HG03139 (cell line): ENCODE results near the gene DOCK1.

Experiments used
- ATAC-seq: cut with Tn5 transposase; IDR thresholded peaks from one replicate; pipeline ENCODE4 v1.9.1; 2021; ENCODE audit not compliant: unreplicated experiment

The DOCK1 gene

DNA sequence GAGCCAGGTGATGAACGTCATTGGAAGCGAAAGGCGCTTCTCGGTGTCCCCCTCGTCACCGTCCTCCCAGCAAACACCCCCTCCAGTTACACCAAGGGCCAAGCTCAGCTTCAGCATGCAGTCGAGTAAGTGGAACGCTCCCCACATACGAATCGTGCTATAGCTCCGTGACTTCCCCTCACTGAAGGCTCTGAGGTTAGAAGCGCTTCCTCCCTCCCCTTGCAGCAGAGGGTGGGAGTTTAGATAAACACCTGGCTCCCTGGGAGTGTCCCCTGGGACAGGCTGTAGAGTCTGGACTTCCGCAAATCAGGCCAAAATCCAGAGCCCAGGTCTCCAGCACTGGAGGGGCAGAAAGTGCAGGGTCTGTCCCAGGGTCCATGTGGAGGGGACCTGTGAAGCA lies 538.9 kb downstream of the DOCK1 start:
- ATAC-seq, result no peak

DNA sequence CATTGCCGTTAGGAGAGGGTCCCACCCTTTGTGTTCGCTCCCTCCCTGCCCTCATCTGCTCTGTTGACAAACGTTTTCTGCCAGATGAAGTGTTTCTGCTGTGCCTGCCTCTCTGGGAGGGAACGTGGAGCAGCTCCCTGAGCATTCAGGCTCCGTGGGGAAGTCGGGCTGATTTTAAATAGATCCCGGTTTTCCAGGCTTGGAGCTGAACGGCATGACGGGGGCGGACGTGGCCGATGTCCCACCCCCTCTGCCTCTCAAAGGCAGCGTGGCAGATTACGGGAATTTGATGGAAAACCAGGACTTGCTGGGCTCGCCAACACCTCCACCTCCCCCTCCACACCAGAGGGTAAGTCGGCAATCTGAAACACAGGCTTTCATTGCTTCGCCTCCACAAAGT lies 542.0 kb downstream of the DOCK1 start:
- ATAC-seq, result no peak

DNA sequence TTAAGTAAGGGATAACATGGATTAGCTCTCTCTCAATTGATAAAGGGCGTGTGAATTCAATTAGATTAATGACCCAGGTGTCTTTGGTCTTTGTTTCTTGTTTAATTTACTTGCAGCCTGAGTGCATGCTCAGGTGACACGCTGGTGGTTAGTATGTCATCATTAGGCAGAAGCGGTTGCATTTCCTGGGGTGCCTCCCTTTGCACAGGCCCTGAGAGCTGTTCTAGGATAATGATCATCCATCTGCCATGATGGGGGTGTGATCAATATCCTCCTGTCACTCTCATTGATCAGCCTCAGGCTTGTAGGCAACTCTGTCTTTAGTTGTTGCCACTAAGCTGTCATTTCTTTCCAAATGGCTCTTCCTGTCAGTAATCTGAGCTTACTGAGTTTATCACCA lies 544.3 kb downstream of the DOCK1 start:
- no peak for ATAC-seq

- ATAC-seq, result no peak
These were observed 545.4 kb downstream of the DOCK1 start for GRCh38 chr10:127450644-127451043.

DNA sequence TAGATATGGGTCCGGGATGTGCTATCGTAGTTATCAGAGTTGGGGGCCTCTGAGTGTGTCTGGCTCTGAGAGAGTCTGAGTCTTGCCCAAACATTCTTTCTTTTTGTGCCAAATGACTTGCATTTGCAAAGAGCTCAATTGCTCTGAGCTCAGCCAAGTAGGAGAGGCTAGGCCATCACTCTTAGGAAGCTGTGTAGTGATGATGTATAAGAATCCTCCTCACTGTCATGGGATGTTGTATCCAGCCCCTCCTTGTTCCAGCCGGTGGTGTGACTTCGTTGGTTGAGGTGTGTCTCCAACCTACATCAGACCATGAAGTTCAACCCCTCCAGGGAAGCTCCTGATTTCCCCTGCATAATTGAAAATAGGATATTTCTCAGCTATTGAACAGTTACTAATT lies 546.4 kb downstream of the DOCK1 start:
- no peak for ATAC-seq

GRCh38 chr10:127452568-127452967 lies 547.3 kb downstream of the DOCK1 start:
- no peak for ATAC-seq

DNA sequence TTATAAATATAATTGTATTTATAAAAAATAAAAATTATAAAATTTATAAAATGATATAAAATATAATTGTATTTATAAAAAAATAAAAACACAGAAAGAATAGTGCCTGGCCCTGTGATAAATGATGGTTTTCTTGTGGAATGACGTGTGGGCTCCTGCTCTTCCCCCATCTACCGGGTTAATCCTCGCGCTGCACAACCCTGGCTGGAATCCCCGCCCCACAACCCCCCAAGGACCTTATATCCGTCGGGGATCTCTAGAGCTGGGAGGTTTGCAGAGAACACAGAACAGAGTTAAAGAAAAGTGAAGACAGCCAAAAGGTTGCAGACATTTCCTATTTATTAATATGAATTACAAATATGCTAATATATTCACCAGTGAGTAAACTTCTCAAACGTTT lies 548.5 kb downstream of the DOCK1 start:
- ATAC-seq, result no peak

DNA sequence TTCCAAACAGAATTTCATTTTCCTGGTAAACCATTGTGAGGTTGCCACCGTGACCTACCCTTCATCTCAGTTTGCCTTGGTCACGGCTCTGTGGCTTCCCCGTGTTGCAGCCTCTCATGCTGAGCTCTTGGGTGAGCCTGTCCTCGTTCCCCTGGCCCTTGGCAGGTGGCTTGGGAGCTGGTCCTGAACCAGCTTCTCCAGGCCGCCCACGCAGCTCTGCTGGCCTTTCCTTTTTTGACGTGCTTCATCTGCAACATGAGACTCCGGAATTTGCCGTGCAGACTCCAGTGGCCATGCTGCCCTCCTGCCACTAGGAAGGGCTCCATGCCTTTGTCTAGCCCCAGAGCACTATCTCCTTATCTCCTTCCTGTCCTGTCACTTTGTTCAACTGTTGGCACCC lies 550.9 kb downstream of the DOCK1 start:
- no peak for ATAC-seq

DNA sequence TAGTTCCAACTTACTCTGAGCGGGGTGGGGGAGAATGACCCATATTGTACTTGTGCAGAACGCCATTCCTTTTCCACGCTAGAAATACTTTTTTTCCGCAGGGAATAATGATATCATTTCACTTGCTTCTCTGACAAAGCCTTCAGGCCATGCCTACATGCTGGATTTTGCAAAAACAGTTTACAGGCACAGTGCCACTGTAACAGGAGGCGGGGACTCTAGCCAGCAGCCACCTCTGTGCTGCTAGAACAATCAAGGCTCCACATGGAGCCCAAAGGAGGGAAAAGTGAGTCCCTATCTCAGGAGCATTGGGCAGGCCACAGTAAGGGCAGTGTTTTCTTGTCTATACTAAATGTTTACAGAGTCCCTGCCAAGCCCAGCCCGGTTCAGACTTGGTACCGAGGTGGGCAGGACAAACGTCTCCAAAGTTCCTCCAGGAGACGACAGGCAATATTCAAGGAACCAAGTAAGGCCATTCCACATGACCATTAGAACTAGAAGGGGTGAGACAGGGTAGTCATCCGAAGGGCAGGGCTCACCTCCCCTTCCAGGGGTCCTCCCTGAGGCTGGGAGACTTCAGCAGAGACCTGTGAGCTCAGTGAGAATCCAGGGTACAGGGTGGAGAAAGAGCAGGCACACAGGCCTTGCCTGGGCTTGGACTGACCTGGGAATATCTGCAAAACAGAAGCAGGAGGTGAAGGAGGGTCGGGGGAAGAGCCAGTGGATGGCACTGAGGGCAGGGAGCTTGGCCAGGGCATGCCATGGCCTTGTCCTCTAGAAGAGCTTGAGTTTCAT lies 553.0 kb downstream of the DOCK1 start:
- no peak for ATAC-seq

DNA sequence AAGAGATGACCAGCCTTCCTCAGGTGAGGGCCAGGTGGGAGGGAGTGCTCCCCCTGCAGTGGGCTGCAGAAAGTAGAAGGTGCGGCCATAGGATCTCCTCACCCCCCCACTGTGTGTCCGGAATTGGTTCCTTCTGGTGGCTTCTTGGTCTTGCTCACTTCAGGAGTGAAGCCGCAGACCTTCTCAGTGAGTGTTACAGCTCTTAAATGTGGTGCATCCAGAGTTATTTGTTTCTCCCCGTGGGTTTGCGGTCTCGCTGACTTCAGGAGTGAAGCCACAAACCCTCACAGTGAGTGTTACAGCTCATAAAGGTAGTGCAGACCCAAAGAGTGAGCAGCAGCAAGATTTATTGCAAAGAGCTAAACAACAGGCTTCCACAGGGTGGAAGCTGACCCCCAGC lies 553.6 kb downstream of the DOCK1 start:
- no peak for ATAC-seq

GRCh38 chr10:127459918-127460317 lies 554.7 kb downstream of the DOCK1 start:
- no peak for ATAC-seq

DNA sequence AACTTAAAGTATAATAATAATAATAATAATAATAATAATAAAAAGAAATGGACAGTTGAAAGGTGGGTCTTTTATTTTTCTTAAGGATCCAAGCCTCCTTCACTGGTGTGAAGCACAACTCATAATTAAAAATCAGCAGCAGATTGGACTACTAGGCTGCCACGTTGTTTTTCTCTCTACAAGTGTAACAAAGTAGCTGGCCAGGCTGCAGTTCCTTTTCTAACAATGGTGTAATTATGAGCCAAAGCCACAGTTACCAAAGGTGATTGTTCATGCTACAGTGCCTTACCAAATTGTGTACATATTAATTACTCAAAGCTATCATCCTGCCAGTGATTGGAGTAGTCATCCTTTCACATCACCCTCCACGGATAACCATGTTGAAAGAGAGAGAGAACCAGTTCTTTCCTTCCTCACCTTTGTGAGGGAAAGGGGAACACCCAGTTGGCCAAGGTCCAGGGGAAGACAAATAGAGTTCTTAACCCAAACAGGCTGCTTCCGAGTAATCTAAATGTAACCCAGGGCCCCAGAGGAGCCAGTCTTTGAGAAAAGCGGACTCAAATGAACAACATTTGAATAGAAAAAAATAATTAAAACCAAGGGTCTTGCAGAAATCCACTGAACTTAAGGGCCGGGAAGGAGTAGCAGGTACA lies 557.5 kb downstream of the DOCK1 start:
- no peak for ATAC-seq

- ATAC-seq, result no peak
These were observed 558.3 kb downstream of the DOCK1 start for GRCh38 chr10:127463548-127463947.

GRCh38 chr10:127464561-127464960 lies 559.3 kb downstream of the DOCK1 start:
- ATAC-seq, result no peak

GRCh38 chr10:127467811-127468210 lies 562.6 kb downstream of the DOCK1 start:
- ATAC-seq, result no peak

DNA sequence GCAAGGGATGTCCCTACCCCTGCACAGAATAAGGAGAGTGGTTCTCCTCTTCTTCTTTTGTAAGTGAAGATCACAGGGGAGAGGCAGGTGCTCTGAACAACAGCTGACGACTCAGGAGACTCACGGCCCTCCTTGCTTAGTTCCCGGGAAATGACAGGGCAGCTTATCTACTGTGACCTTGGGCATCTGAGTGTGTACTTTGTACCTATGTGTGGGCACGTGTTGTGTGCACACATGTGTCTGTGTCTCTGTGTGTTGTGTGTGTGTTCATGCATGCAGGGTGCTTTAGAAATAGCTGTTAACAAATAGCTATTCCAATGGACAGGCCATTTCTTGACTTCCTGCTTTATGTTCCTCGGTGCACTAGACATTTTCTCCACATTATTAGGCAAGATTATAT lies 563.4 kb downstream of the DOCK1 start:
- ATAC-seq, result no peak

DNA sequence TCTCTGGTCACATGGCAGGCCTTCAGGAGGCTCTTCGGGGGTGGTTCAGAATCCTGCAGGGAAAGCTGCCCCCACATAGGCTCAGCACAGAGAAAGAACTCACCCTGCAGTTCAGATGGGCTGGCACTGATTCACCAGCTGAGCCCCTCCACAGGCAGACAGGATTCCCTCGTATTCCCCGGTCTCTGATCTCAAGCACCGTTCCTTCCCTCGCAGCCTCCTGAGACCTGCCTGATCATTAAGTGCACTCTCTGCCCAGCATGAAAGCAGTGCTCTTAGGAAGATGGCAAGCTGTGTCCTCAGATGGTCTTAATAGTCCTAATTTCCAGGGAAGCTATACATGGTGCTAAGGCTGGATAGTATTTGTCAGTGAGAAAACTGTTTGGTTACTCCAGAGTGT lies 565.7 kb downstream of the DOCK1 start:
- ATAC-seq, result no peak

GRCh38 chr10:127472976-127473375 lies 567.7 kb downstream of the DOCK1 start:
- ATAC-seq, result no peak

GRCh38 chr10:127474501-127474900 lies 569.3 kb downstream of the DOCK1 start:
- no peak for ATAC-seq

DNA sequence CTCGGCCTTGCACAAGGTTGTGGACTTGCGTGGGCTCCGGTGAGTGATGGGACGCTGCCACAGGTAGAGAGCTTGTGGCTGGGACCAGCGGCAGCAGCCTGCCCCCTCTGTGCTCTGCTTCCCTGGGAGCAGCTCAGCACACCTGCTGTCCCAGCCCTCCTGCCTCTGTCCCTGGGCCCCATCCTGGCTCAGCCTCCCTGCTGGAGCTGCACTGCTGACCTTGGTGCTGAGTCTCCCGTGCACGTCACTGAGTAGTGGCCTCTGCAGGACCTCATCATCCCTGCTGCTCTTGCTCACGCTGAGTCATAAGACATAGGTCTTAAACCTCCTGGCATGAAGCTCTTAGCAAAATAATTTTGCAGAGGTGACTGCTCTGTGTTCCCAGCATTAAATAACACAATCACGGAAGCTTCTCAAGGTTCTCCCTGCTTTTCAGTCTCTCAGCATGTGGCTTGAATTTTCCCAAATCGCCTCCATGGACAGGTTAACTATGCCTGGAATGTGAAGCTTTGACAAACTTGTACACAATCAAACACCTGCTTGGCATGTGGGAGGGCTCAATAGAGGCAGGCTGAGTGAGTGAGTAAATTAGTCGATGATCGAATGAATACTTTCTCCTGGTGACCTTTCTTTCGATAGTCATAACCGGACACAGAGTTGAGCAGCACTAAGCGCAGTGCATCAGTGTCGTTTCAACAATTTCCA lies 580.1 kb downstream of the DOCK1 start:
- ATAC-seq, result no peak

DNA sequence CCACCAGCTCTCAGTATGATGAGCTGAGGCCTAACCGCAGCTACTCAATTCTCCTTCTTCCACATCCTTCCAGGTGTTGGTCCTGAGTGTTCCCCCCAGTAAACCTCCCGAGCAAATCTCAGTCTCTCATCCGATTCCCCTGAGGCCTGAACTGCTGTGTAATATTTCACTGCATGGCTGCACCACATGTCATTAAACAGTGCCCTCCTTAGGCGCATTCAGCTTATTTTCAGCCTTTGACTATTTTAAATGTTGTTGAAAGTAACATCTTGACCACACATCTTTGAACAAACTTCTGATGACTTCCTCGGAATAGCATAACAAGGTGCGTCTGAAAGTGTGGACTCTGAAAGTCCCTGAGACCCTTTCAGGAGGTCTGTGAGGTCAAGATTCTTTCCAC lies 581.1 kb downstream of the DOCK1 start:
- ATAC-seq, result no peak

DNA sequence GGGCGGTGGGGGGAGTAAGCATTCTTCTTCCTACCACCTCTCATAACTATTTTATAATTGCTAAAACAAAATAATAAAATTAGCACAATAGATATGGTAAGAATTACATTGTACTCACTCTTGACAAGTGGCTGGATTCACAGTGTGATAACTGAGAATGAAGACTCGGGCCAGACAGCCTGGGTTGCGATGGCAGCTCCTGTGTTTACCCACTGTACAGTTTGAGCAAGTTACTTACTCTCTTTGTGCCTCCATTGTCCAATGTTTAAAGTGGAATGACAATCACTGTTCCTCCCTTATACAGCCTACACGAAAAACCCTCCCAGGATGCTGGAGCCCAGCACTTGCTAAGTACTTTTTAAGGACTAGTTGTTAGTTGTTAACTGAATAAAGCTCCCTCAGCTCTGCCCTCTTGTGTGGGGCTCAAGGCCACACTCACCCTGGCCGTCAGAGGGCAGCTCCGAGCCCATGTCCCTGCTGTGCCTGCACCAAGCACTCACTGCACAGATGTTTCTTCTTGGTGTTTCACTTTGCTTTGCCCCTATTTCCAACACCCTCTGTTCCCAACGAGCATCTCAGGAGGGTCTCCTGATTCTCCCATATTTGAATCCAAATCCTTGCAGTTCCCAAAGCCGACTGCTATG lies 587.5 kb downstream of the DOCK1 start:
- no peak for ATAC-seq
